HS-27A (cell line): ENCODE data around the gene TC2N.
"Not testable (repeated sequence)": the region's sequence is repeated elsewhere in the genome, so short reads cannot be mapped to it uniquely, and the experiment has no call there.

Experiments used
- DNase-seq: peaks from one replicate; pipeline ENCODE4 v3.0.0-alpha.2; 2012; ENCODE audit warnings: low read depth, missing footprints

TC2N gene

GRCh38 chr14:91889477-91890211 lies 22.3 kb upstream of the TC2N start:
- no peak for DNase-seq

- DNase-seq = no peak
These were observed 21.5 kb upstream of the TC2N start for GRCh38 chr14:91888641-91889476.

GRCh38 chr14:91886961-91887360 lies 19.6 kb upstream of the TC2N start:
- no peak for DNase-seq

GRCh38 chr14:91885839-91886238 lies 18.5 kb upstream of the TC2N start:
- DNase-seq = no peak

GRCh38 chr14:91885113-91885712 lies 17.9 kb upstream of the TC2N start:
- no peak for DNase-seq

- DNase-seq = no peak
These were observed 17.3 kb upstream of the TC2N start for GRCh38 chr14:91884664-91885063.

- DNase-seq = no peak
These were observed 16.4 kb upstream of the TC2N start for GRCh38 chr14:91883753-91884152.

- no peak for DNase-seq
These were observed 15.4 kb upstream of the TC2N start for GRCh38 chr14:91882776-91883175.

GRCh38 chr14:91882369-91882768 lies 15.0 kb upstream of the TC2N start:
- no peak for DNase-seq

- DNase-seq = no peak
These were observed 11.9 kb upstream of the TC2N start for GRCh38 chr14:91879196-91879595.

GRCh38 chr14:91878274-91878673 lies 10.9 kb upstream of the TC2N start:
- DNase-seq = no peak

- DNase-seq = no peak
These were observed 10.1 kb upstream of the TC2N start for GRCh38 chr14:91877376-91877915.

GRCh38 chr14:91876492-91876891 lies 9.2 kb upstream of the TC2N start:
- no peak for DNase-seq

GRCh38 chr14:91875525-91876286 lies 8.4 kb upstream of the TC2N start:
- DNase-seq = no peak

GRCh38 chr14:91873471-91874415 lies 6.4 kb upstream of the TC2N start:
- DNase-seq = no peak

- no peak for DNase-seq
These were observed 5.5 kb upstream of the TC2N start for GRCh38 chr14:91872517-91873470.

GRCh38 chr14:91872011-91872501 lies 4.7 kb upstream of the TC2N start:
- DNase-seq = no peak

- not testable (repeated sequence) for DNase-seq
These were observed 4.1 kb upstream of the TC2N start for GRCh38 chr14:91871401-91871800.

GRCh38 chr14:91870890-91871289 lies 3.6 kb upstream of the TC2N start:
- no peak for DNase-seq
